Vagina (tissue), 2 donors: ENCODE results near the gene PGAP6. TPM values are rescaled to one million over a fixed set of nuclear protein-coding genes. Genes with fewer than 3 reads are reported as not detected.
"Not testable (repeated sequence)": the region's sequence is repeated elsewhere in the genome, so short reads cannot be mapped to it uniquely, and the experiment has no call there.

Experiments
- DNase-seq, 2 donors: peaks; one replicate each; pipeline ENCODE4 v3.0.0-alpha.2; 2017; ENCODE audit errors: extremely low spot score in 2 of 2
- H3K27ac ChIP-seq: fragments of 200-600 bp; sonication (generic); one replicate; pipeline ENCODE4 v1.5.1; 2019
- H3K27me3 ChIP-seq: fragments of 200-600 bp; sonication (generic); one replicate; pipeline ENCODE4 v1.5.1; 2019
- H3K36me3 ChIP-seq, 2 donors: fragments of 200-600 bp; sonication (generic); one replicate each; pipeline ENCODE4 v1.5.1; 2017 to 2019
- H3K4me1 ChIP-seq: fragments of 200-600 bp; sonication (generic); one replicate; pipeline ENCODE4 v1.5.1; 2019
- H3K4me3 ChIP-seq, 2 donors: fragments of 200-600 bp; sonication (generic); 1 replicate in 1 of 2; 2 replicates in 1 of 2; pipeline ENCODE4 v1.5.1; 2016 to 2019
- H3K9me3 ChIP-seq: fragments of 200-600 bp; sonication (generic); one replicate; pipeline ENCODE4 v1.5.1; 2019
- POLR2A ChIP-seq, 2 donors: fragments of 450-650 bp; IDR thresholded peaks; one replicate each; pipeline ENCODE4 v1.6.1; 2017; ENCODE audit warnings: antibody characterized with exemption in 2 of 2, mild to moderate bottlenecking in 2 of 2, moderate library complexity in 2 of 2
- POLR2AphosphoS5 ChIP-seq, 2 donors: sonication (generic); formaldehyde crosslinking; IDR thresholded peaks; one replicate each; pipeline ENCODE4 v1.9.0; 2017; ENCODE audit warnings: antibody characterized with exemption in 2 of 2, mild to moderate bottlenecking in 2 of 2, low read depth in 1 of 2; ENCODE audit not compliant: insufficient read depth in 1 of 2
- intact Hi-C: fragments of 100-400 bp; cut with DNase I; formaldehyde crosslinking; loops from one replicate; pipeline ENCODE4 v1.15.1; 2023
- total RNA-seq: library from RNA; depleted of rRNA; stranded (reverse); fragments of >200 nt; gene quantifications from one replicate; pipeline ENCODE4 v1.2.3, GENCODE V29; 2016
- TF ChIP-seq, protein P1 (sequence below), 3 experiments: fragments of 450-650 bp in 2 of 3; fragments of 200-600 bp in 1 of 3; sonication (generic) in 1 of 3; IDR thresholded peaks; one replicate each; pipeline ENCODE4 v1.5.1; 2017 to 2019; ENCODE audit warnings: antibody characterized with exemption in 3 of 3, mild to moderate bottlenecking in 2 of 3, moderate library complexity in 2 of 3

PGAP6 gene
- total RNA-seq, 1 donor from 2014 or later = 38.3 TPM

DNA sequence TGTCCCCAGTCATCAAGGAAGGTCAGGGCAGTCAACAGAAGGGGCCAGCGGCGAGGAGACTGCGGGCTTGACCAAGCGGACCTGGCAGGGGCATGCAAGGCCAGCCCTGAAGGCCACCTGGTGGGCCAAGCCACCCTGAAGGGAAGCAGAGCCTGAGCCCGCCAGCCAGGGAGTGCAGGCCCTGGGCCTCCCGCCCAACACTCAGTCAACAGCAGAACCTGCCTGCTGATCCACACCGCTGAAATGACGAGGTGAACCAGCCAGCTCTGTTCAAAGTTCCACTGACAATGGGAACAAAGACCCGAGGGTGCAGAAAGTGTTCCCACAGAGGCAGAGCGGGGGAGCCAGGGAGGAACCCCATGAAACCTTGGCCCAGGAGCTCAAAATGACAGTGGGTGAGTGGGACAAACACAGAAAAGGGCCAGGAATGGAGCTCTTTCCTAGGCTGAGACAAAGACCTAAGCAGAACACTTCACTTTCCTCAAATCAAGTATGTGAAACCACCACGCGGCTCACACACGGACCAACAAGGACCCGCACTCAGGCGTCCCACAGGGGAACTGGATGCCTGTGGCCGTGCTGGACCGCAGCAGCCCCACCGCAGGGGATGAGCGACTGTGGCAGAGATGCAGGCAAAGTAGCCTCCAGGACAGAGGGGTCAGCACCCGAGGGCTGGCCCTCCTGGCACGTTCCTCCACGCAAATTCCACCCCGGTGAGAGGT, 41.2 kb downstream of the PGAP6 start:
- intact Hi-C loops = no loop called here
- Histone ChIP-seq H3K4me3 (no peak overlapping the region), H3K4me1 (peaks cover 20% of the 10 kb centered on the region), H3K36me3 (peaks cover 0 to 17% of the 10 kb centered on the region in 2 donors), H3K27me3 (no peaks in the 10 kb centered on the region), H3K9me3 (no peaks in the 10 kb centered on the region), H3K27ac (no peak overlapping the region)
- DNase-seq = no peak
- TF ChIP-seq POLR2A (IDR thresholded peaks at IDR 0.05) (no peak), POLR2AphosphoS5 (IDR thresholded peaks at IDR 0.05; ENCODE audit: insufficient read depth in 1 of 2, low read depth in 1 of 2) (no peak)
- TF ChIP-seq, protein P1, sequence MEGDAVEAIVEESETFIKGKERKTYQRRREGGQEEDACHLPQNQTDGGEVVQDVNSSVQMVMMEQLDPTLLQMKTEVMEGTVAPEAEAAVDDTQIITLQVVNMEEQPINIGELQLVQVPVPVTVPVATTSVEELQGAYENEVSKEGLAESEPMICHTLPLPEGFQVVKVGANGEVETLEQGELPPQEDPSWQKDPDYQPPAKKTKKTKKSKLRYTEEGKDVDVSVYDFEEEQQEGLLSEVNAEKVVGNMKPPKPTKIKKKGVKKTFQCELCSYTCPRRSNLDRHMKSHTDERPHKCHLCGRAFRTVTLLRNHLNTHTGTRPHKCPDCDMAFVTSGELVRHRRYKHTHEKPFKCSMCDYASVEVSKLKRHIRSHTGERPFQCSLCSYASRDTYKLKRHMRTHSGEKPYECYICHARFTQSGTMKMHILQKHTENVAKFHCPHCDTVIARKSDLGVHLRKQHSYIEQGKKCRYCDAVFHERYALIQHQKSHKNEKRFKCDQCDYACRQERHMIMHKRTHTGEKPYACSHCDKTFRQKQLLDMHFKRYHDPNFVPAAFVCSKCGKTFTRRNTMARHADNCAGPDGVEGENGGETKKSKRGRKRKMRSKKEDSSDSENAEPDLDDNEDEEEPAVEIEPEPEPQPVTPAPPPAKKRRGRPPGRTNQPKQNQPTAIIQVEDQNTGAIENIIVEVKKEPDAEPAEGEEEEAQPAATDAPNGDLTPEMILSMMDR (IDR thresholded peaks at IDR 0.05) = no peak

DNA sequence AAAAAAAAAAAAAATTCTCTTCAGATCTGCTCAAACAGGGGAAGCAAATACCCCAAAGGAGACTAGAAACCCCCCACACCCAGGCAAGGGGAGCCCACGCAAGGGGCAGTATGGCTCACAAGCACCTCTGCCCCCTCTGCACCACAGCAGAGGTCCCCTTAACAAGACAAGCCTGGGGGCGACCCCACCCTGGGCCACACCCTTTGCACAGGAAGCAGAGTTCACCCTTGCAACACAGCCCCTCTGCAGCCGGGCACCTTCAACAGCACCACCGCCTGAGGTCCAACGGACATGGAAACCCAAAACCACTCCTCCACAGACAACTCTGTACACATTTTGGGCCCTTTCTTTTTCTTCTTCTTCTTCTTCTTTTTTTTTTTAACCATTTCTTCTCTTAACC, 42.1 kb downstream of the PGAP6 start:
- intact Hi-C loops = no loop called here
- TF ChIP-seq, protein P1 (IDR thresholded peaks at IDR 0.05) = no peak
- TF ChIP-seq POLR2A (IDR thresholded peaks at IDR 0.05) = no peak
- TF ChIP-seq POLR2AphosphoS5 (IDR thresholded peaks at IDR 0.05; ENCODE audit: insufficient read depth in 1 of 2, low read depth in 1 of 2) = no peak
- H3K9me3 ChIP-seq = no peaks in the 10 kb centered on the region
- peaks cover 22% of the 10 kb centered on the region for H3K4me1 ChIP-seq
- DNase-seq = no peak
- H3K27me3 ChIP-seq = no peaks in the 10 kb centered on the region
- H3K27ac ChIP-seq = no peak overlapping the region
- H3K4me3 ChIP-seq = no peak overlapping the region
- peaks cover 0 to 11% of the 10 kb centered on the region in 2 donors for H3K36me3 ChIP-seq

DNA sequence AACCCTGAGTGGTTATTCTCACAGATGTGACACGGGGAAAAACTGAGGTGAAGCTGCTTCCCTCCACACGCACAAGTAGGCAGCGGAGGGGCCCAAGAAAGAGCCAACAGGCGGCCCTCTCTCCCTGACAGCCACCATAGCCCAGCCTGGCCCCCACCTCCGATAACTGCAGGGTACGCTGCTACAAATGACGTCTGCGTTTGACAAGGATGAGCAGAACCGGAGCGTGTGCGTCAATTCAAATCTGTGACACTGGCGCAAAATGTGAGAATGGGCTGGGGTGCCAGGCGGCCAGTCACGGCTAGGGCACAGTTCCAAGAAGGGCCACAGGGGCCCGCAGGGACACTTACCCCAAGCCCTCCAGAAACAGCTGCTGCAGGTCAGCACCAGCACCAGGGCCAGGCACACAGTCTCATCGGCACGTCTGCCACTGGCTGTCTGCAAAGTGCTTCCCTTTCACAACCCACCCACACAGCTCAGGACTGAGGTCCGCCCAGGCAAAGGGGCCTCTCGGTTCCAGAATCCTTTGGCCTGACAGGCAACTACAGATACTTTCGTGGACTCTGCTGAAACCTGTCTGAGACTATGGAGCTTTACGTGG, 43.7 kb downstream of the PGAP6 start:
- Histone ChIP-seq H3K4me3 (no peak overlapping the region), H3K9me3 (no peaks in the 10 kb centered on the region), H3K36me3 (no peaks in the 10 kb centered on the region), H3K27me3 (no peaks in the 10 kb centered on the region), H3K27ac (no peak overlapping the region), H3K4me1 (peaks cover 27% of the 10 kb centered on the region)
- no peak for TF ChIP-seq POLR2AphosphoS5 (IDR thresholded peaks at IDR 0.05; ENCODE audit: insufficient read depth in 1 of 2, low read depth in 1 of 2)
- TF ChIP-seq, protein P1 (IDR thresholded peaks at IDR 0.05) = no peak
- no peak for TF ChIP-seq POLR2A (IDR thresholded peaks at IDR 0.05)
- intact Hi-C loops = no loop called here
- DNase-seq = no peak

DNA sequence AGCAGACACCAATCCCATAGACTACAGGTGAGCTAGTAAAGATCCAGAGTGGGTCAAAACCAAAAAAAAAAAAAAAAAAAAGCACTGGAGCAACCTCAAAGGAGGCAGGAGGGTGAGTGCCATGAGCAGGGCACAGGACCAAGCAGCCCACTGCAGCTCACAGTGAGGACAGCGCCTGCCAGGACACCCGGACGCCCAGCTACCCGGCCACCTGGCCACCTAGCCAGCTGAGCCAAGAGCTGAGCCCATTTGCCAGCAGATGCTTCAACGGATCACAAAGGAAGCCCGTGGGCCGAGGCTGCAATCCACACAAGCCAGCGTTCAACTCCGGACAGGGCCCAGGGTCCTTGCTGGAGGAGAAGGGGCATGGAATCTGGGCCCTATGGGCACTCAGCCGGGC, 44.3 kb downstream of the PGAP6 start:
- Histone ChIP-seq H3K4me3 (no peak overlapping the region), H3K36me3 (no peaks in the 10 kb centered on the region), H3K27ac (no peak overlapping the region), H3K4me1 (peaks cover 27% of the 10 kb centered on the region), H3K9me3 (no peaks in the 10 kb centered on the region), H3K27me3 (no peaks in the 10 kb centered on the region)
- no peak for DNase-seq
- TF ChIP-seq, protein P1 (IDR thresholded peaks at IDR 0.05) = no peak
- no peak for TF ChIP-seq POLR2A (IDR thresholded peaks at IDR 0.05)
- TF ChIP-seq POLR2AphosphoS5 (IDR thresholded peaks at IDR 0.05; ENCODE audit: insufficient read depth in 1 of 2, low read depth in 1 of 2) = no peak
- intact Hi-C loops = no loop called here

DNA sequence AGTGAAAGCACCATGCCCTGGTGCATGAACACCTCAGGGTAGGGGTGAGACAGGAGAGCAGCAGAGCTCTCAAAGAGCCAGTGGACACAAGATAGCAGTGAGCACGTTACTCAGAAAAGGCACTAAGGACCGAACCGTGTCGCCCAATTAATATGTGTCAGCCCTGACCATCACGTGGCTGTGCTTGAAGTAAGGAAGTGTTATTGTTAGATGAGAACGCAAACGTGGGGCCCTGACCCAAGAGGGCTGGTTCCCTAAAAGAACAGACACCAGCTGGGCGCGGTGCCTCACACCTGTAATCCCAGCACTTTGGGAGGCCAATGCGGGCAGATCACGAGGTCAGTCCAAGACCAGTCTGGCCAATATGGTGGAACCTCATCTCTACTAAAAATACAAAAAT, 45.5 kb downstream of the PGAP6 start:
- H3K4me1 ChIP-seq = peaks cover 34% of the 10 kb centered on the region

DNA sequence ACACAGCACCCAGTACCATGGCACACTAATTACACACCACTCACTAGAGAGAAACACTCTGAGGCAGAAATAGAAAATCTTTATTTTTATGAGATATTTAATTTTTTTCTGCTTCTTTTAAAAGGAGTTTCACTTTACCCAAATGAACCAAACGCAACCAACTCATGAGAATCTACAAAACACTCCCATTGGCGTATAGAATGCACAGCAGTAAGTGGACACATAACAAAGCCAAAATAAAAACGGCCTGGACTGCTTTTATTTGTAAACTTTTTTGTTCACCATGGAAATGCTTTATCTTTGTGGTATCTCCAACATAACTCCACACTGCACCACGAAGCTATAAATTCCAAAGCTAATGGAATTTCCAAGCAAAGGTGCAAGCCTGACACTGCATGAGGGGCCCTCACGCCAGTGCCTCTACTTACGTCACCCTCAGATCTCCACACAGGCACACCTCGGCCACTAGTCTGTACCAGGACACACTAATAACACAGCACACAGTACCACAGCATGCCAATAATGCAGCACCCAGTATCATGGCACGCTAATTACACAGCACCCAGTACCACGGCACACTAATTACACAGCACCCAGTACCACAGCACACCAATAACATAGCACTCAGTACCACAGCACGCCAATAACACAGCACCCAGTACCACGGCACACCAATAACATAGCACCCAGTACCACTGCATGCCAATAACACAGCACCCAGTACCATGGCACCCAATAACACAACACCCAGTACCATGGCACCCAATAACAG, 46.7 kb downstream of the PGAP6 start:
- H3K27ac ChIP-seq, H3K27me3 ChIP-seq, H3K9me3 ChIP-seq, DNase-seq, H3K36me3 ChIP-seq, intact Hi-C loops, H3K4me3 ChIP-seq: not testable (repeated sequence)
- peaks cover 42% of the 10 kb centered on the region for H3K4me1 ChIP-seq

More for the DNA sequence above, 45.5 kb downstream of the PGAP6 start:
- Histone ChIP-seq H3K27me3 (no peaks in the 10 kb centered on the region), H3K36me3 (no peaks in the 10 kb centered on the region), H3K4me3 (no peak overlapping the region), H3K27ac (no peak overlapping the region), H3K9me3 (no peaks in the 10 kb centered on the region)
- no peak for TF ChIP-seq POLR2AphosphoS5 (IDR thresholded peaks at IDR 0.05; ENCODE audit: insufficient read depth in 1 of 2, low read depth in 1 of 2)
- TF ChIP-seq, protein P1 (IDR thresholded peaks at IDR 0.05) = no peak
- no peak for TF ChIP-seq POLR2A (IDR thresholded peaks at IDR 0.05)
- DNase-seq = no peak
- intact Hi-C loops = no loop called here
